K562 (cell line): ENCODE measurements around the gene MICAL2. TPM values are rescaled to one million over a fixed set of nuclear protein-coding genes. Genes with fewer than 3 reads are reported as not detected.

Experiments used
- ATAC-seq: fragments of 200-7000 bp; cut with Tn5 transposase; 3 replicates; pipeline ENCODE4 v1.9.1; 2020; ENCODE audit warnings: moderate library complexity
- BruUV-seq: library from RNA; stranded (reverse); fragments of 400-500 nt; replicated peaks from 2 replicates; lab custom pipeline; 2021; lab: Mats Ljungman, UMichigan
- CTCF ChIA-PET: fragments of 300-600 bp; formaldehyde crosslinking; extraction: SDS; loops from one replicate; lab custom pipeline; 2021; ENCODE audit warnings: low intra/inter-chr PET ratio; lab: Yijun Ruan, JAX
- POLR2A ChIA-PET: fragments of 300-600, 350-650 bp; sonication (Branson Sonifier 250); formaldehyde crosslinking; extraction: SDS; loops from one replicate; lab custom pipeline; 2021; ENCODE audit warnings: antibody characterized with exemption, inconsistent platforms; lab: Yijun Ruan, JAX
- DNase-seq, 4 experiments: peaks; one replicate each; pipeline versions ENCODE4 v3.0.0 to v3.0.0-alpha.2; 2011 to 2018; ENCODE audit warnings: low spot score in 3 of 4, mixed read lengths in 3 of 4; ENCODE audit errors: extremely low read depth in 1 of 4
- FAIRE-seq: peaks from 2 replicates; lab custom pipeline; 2011; peaks lifted over from hg19 to GRCh38; lab: Jason Lieb, UNC
- H2AFZ ChIP-seq: 2 replicates; pipeline ENCODE4 v1.6.0; 2011; ENCODE audit warnings: low read depth, low read length, control low read depth, inconsistent platforms
- H3K27ac ChIP-seq: fragments of 200-600 bp; 3 replicates; pipeline ENCODE4 v1.8.0; 2011; ENCODE audit warnings: low read depth, mild to moderate bottlenecking, control low read depth, inconsistent platforms, low read length, moderate library complexity, mixed read lengths; ENCODE audit errors: extremely low read depth
- H3K27me3 ChIP-seq, 2 experiments: fragments of 300-600 bp in 1 of 2; 2 replicates in 1 of 2; 3 replicates in 1 of 2; pipeline versions ENCODE4 v1.6.0 to v1.8.0; 2011; ENCODE audit warnings: inconsistent platforms in 2 of 2, low read length in 2 of 2, mild to moderate bottlenecking in 1 of 2, mixed read lengths in 1 of 2, moderate library complexity in 1 of 2; ENCODE audit not compliant: control insufficient read depth in 2 of 2, insufficient read depth in 2 of 2
- H3K36me3 ChIP-seq: fragments of 300-600 bp; 3 replicates; pipeline ENCODE4 v1.8.0; 2011; ENCODE audit warnings: mild to moderate bottlenecking, low read length, inconsistent platforms; ENCODE audit not compliant: control insufficient read depth, insufficient read depth
- H3K4me1 ChIP-seq, 2 experiments: fragments of 200-600 bp in 1 of 2; replicated peaks in 1 of 2; 2 replicates in 1 of 2; 3 replicates in 1 of 2; pipeline versions ENCODE4 v1.5.1 to v1.8.0; 2011; ENCODE audit warnings: inconsistent platforms in 2 of 2, low read length in 2 of 2, mild to moderate bottlenecking in 1 of 2, mixed read lengths in 1 of 2, moderate library complexity in 1 of 2; ENCODE audit not compliant: control insufficient read depth in 2 of 2, insufficient read depth in 2 of 2
- H3K4me2 ChIP-seq: 2 replicates; pipeline ENCODE4 v1.6.1; 2011; ENCODE audit warnings: low read length, control low read depth, inconsistent platforms, mixed read lengths; ENCODE audit not compliant: insufficient read depth
- H3K4me3 ChIP-seq: fragments of 200-600 bp; sonication (generic), shearing (Covaris generic); 2 replicates; pipeline ENCODE4 v1.5.1; 2016; ENCODE audit warnings: control low read depth, inconsistent platforms
- H3K79me2 ChIP-seq: fragments of 200-600 bp; 3 replicates; pipeline ENCODE4 v1.8.0; 2011; ENCODE audit warnings: low read length, inconsistent platforms; ENCODE audit not compliant: control insufficient read depth, insufficient read depth
- H3K9ac ChIP-seq, 2 experiments: 2 replicates each; pipeline versions ENCODE4 v1.6.0 to v1.6.1; 2011; ENCODE audit warnings: low read depth in 2 of 2, low read length in 2 of 2, control low read depth in 1 of 2, inconsistent platforms in 1 of 2, mild to moderate bottlenecking in 1 of 2, mixed read lengths in 1 of 2; ENCODE audit not compliant: insufficient read depth in 1 of 2
- H3K9me1 ChIP-seq: one replicate; pipeline ENCODE4 v1.6.0; 2011; ENCODE audit warnings: inconsistent platforms, mild to moderate bottlenecking, low read length, moderate library complexity; ENCODE audit not compliant: control insufficient read depth, insufficient read depth
- H3K9me3 ChIP-seq: replicated peaks from 2 replicates; pipeline ENCODE4 v1.5.1; 2011; ENCODE audit warnings: low read depth, low read length, inconsistent platforms; ENCODE audit not compliant: control insufficient read depth, insufficient read depth
- H4K20me1 ChIP-seq: replicated peaks from 2 replicates; pipeline ENCODE4 v1.6.1; 2011; ENCODE audit warnings: low read length, inconsistent platforms, mixed read lengths; ENCODE audit not compliant: control insufficient read depth, insufficient read depth
- GTF2A2 ChIP-seq: IDR thresholded peaks from 2 replicates; pipeline ENCODE4 v1.6.1; 2016; ENCODE audit warnings: mild to moderate bottlenecking, missing genetic modification characterization, missing compliant biosample characterization
- RAD21 ChIP-seq, 2 experiments: fragments of 250-450 bp in 1 of 2; fragments of 450-650 bp in 1 of 2; sonication (Bioruptor Pico) in 1 of 2; formaldehyde crosslinking in 1 of 2; IDR thresholded peaks in 1 of 2; conservative IDR thresholded peaks in 1 of 2; 2 replicates each; pipeline versions ENCODE4 v1.4.0 to v1.8.0; 2020 to 2022; ENCODE audit warnings: mild to moderate bottlenecking in 2 of 2, moderate library complexity in 1 of 2
- RFX7 ChIP-seq: fragments of 250-450 bp; sonication (Bioruptor Pico); IDR thresholded peaks from 2 replicates; pipeline ENCODE4 v1.5.1; 2021; ENCODE audit warnings: mild to moderate bottlenecking
- TCF15 ChIP-seq: fragments of 250-450 bp; sonication (Bioruptor Pico); IDR thresholded peaks from 2 replicates; pipeline ENCODE4 v1.8.0; 2022; ENCODE audit warnings: moderate library complexity, mild to moderate bottlenecking, inconsistent platforms
- U2AF2 ChIP-seq: fragments of 200-400 bp; formaldehyde crosslinking; optimal IDR thresholded peaks from 2 replicates; pipeline ENCODE3; 2017; ENCODE audit warnings: low read depth, mild to moderate bottlenecking, low read length
- UBTF ChIP-seq, 2 experiments: IDR thresholded peaks; 2 replicates each; pipeline ENCODE4 v1.6.1; 2012; ENCODE audit warnings: improper control_type of control experiment in 2 of 2, low read depth in 2 of 2, low read length in 2 of 2, borderline replicate concordance in 1 of 2
- ZBTB9 ChIP-seq: fragments of 450-650 bp; formaldehyde crosslinking; IDR thresholded peaks from 2 replicates; pipeline ENCODE4 v1.4.0; 2020; ENCODE audit warnings: mild to moderate bottlenecking, moderate library complexity
- ZNF282 ChIP-seq: sonication (generic); formaldehyde crosslinking; IDR thresholded peaks from 2 replicates; pipeline ENCODE4 v1.8.1; 2023; ENCODE audit warnings: missing genetic modification reagents
- ZNF707 ChIP-seq: fragments of 250-450 bp; sonication (Bioruptor Pico); conservative IDR thresholded peaks from 2 replicates; pipeline ENCODE4 v1.8.0; 2022; ENCODE audit warnings: inconsistent platforms, mild to moderate bottlenecking, moderate library complexity
- WGBS: fragments of 100-300 bp; shearing (Covaris generic); methylation state at CpG from one replicate; pipeline ENCODE4 v1.1.6; 2016; ENCODE audit warnings: low coverage, mixed read lengths; ENCODE audit not compliant: insufficient coverage; ENCODE audit errors: missing lambda C conversion rate; 5-methylcytosine and 5-hydroxymethylcytosine counted together
- in situ Hi-C: fragments of 300-500 bp; cut with MboI; formaldehyde crosslinking; loops from 4 replicates; pipeline ENCODE4 v1.15.0; 2018; ENCODE audit warnings: inconsistent platforms, mixed read lengths
- intact Hi-C: fragments of 100-400 bp; cut with micrococcal nuclease; formaldehyde crosslinking; loops from 2 replicates; pipeline ENCODE4 v1.14.2; 2022
- polyA plus RNA-seq, 8 experiments: library from polyadenylated mRNA; depleted of rRNA in 4 of 8; stranded (reverse) in 5 of 8; unstranded in 3 of 8; fragments of >200 nt; fragmentation: Nextera tagmentation in 2 of 8; fragmentation: Illumina TruSeq in 1 of 8; extraction: Ambion mirVana in 2 of 8; extraction: Trizol in 1 of 8; gene quantifications; 2 replicates each; pipeline versions ENCODE4 v1.2.1 to v1.2.3, GENCODE V29; 2011 to 2014; ENCODE audit warnings: inconsistent platforms in 1 of 8, missing spikeins in 1 of 8
- total RNA-seq, 7 experiments: library from RNA; depleted of rRNA in 6 of 7; stranded (reverse); fragments of >200 nt in 6 of 7; fragmentation: Illumina TruSeq in 2 of 7; extraction: Trizol in 2 of 7; gene quantifications; 2 replicates each; pipeline versions ENCODE4 v1.2.1 to v1.2.3, GENCODE V29; 2011 to 2021; ENCODE audit warnings: low replicate concordance in 1 of 7

MICAL2 gene
- total and polyA plus RNA-seq, 9 of the 15 experiments (the other 6 are each of a cell fraction or from before 2014, with no cell fraction given), result 4.7 to 64.2 (median 33.6) TPM

- in situ Hi-C loops, result no loop called here
- no peak overlapping the region for H3K4me3 ChIP-seq
- TF ChIP-seq GTF2A2 (tag), result no peak
- TF ChIP-seq RFX7 (CRISPR knock-in tag), result no peak
- TF ChIP-seq UBTF (IDR thresholded peaks at IDR 0.05; ENCODE audit: borderline replicate concordance in 1 of 2, low read depth in 2 of 2, low read length in 2 of 2), result no peak
- no peak for TF ChIP-seq ZBTB9 (CRISPR knock-in tag)
- TF ChIP-seq ZNF707, result no peak
- no peak for TF ChIP-seq TCF15
- TF ChIP-seq ZNF282, result no peak
- no peak for TF ChIP-seq U2AF2
- no peak for TF ChIP-seq RAD21 (CRISPR knock-in tag; conservative IDR thresholded peaks at IDR 0.05 in 1 of 2, IDR thresholded peaks at IDR 0.05 in 1 of 2)
- TF ChIP-seq, all 486 proteins: peak for 0
- Histone ChIP-seq H3K4me1 (peaks cover 0 to 5% of the 10 kb centered on the region in 2 experiments; a peak in 2 of 5 replicates), H3K9ac (no peak overlapping the region), H3K36me3 (no peaks in the 10 kb centered on the region), H3K79me2 (no peaks in the 10 kb centered on the region), H2AFZ (no peak overlapping the region), H3K9me1 (no peaks in the 10 kb centered on the region), H3K4me2 (no peak overlapping the region), H3K27me3 (no peaks in the 10 kb centered on the region), H3K27ac (no peak overlapping the region), H4K20me1 (no peaks in the 10 kb centered on the region), H3K9me3 (no peaks in the 10 kb centered on the region)
- ATAC-seq, result no peak
- CTCF ChIA-PET, result interaction anchor here (0.6 kb wide), 1 partner anchor 137 kb away, joined by 3 read pairs; no protein-coding TSS in a partner anchor
- no peak for FAIRE-seq
- intact Hi-C loops, result no loop called here
- 42% methylated on average over 3 of the region's 3 CpGs for WGBS
- BruUV-seq, result no TSS peak
- DNase-seq, result no peak
- POLR2A ChIA-PET, result interaction anchor here (0.8 kb wide), 1 partner anchor 72 kb away, joined by 3 read pairs; no protein-coding TSS in a partner anchor
Measured at GRCh38 chr11:12064954-12065280, 45.5 kb upstream of the MICAL2 start.
